Hepatocyte (in vitro differentiated cells): ENCODE data around the gene WDR91. TPM values are rescaled to one million over a fixed set of nuclear protein-coding genes. Genes with fewer than 3 reads are reported as not detected.

Source experiments
- DNase-seq: peaks from one replicate; pipeline ENCODE4 v3.0.0-alpha.2; 2016; ENCODE audit warnings: low spot score
- H2AFZ ChIP-seq: fragments of 200-600 bp; sonication (generic); 2 replicates; pipeline ENCODE4 v1.6.0; 2016; ENCODE audit warnings: antibody characterized with exemption, mild to moderate bottlenecking
- H3K27ac ChIP-seq: fragments of 200-600 bp; sonication (generic); 2 replicates; pipeline ENCODE4 v1.5.1; 2016; ENCODE audit warnings: mild to moderate bottlenecking
- H3K27me3 ChIP-seq: fragments of 200-600 bp; sonication (generic); 2 replicates; pipeline ENCODE4 v1.6.1; 2016
- H3K36me3 ChIP-seq: fragments of 200-600 bp; sonication (generic); replicated peaks from 2 replicates; pipeline ENCODE4 v1.5.1; 2016; ENCODE audit warnings: low read depth; ENCODE audit not compliant: insufficient read depth
- H3K4me1 ChIP-seq: fragments of 200-600 bp; sonication (generic); 2 replicates; pipeline ENCODE4 v1.5.1; 2016; ENCODE audit warnings: mild to moderate bottlenecking, moderate library complexity; ENCODE audit not compliant: insufficient read depth
- H3K4me2 ChIP-seq: fragments of 200-600 bp; sonication (generic); 2 replicates; pipeline ENCODE4 v1.6.0; 2016
- H3K4me3 ChIP-seq: fragments of 200-600 bp; sonication (generic); 2 replicates; pipeline ENCODE4 v1.5.1; 2016; ENCODE audit warnings: mild to moderate bottlenecking
- H3K79me2 ChIP-seq: fragments of 200-600 bp; sonication (generic); 2 replicates; pipeline ENCODE4 v1.6.0; 2017; ENCODE audit warnings: mild to moderate bottlenecking
- H3K9me2 ChIP-seq: fragments of 200-600 bp; sonication (generic); replicated peaks from 2 replicates; pipeline ENCODE4 v1.6.0; 2017; ENCODE audit warnings: mild to moderate bottlenecking; ENCODE audit not compliant: insufficient read depth
- H3K9me3 ChIP-seq: fragments of 200-600 bp; sonication (generic); 2 replicates; pipeline ENCODE4 v1.5.1; 2016; ENCODE audit warnings: low read depth, mild to moderate bottlenecking
- H4K20me1 ChIP-seq: fragments of 200-600 bp; sonication (generic); 2 replicates; pipeline ENCODE4 v1.6.0; 2016; ENCODE audit warnings: mild to moderate bottlenecking; ENCODE audit not compliant: insufficient read depth, poor library complexity, severe bottlenecking
- EZH2 ChIP-seq: fragments of 200-600 bp; sonication (generic); IDR thresholded peaks from 2 replicates; pipeline ENCODE4 v1.6.1; 2016; ENCODE audit warnings: antibody characterized with exemption, mild to moderate bottlenecking, borderline replicate concordance
- EZH2phosphoT487 ChIP-seq: fragments of 200-600 bp; sonication (generic); IDR thresholded peaks from one replicate; pipeline ENCODE4 v1.6.1; 2018; ENCODE audit warnings: antibody characterized with exemption, mild to moderate bottlenecking, low read depth, moderate library complexity; ENCODE audit not compliant: unreplicated experiment, severe bottlenecking
- WGBS: methylation state at CpG from one replicate; pipeline ENCODE4 v1.1.6; 2016; ENCODE audit warnings: low lambda C conversion rate; ENCODE audit errors: missing lambda C conversion rate; 5-methylcytosine and 5-hydroxymethylcytosine counted together
- polyA plus RNA-seq: library from polyadenylated mRNA; unstranded; fragments of >200 nt; fragmentation: Nextera tagmentation; extraction: Ambion mirVana; gene quantifications from 2 replicates; pipeline ENCODE4 v1.2.1, GENCODE V29; 2016
- total RNA-seq: library from RNA; depleted of rRNA; stranded (reverse); fragments of >200 nt; gene quantifications from 2 replicates; pipeline ENCODE4 v1.2.3, GENCODE V29; 2014
- TF ChIP-seq, protein P1 (sequence below): fragments of 200-600 bp; sonication (generic); IDR thresholded peaks from 2 replicates; pipeline ENCODE4 v1.5.1; 2016; ENCODE audit warnings: antibody characterized with exemption, mild to moderate bottlenecking; ENCODE audit not compliant: poor library complexity

The WDR91 gene
- total and polyA plus RNA-seq, 2 experiments from 2014 or later, result 8.0 to 8.2 TPM

GRCh38 chr7:135251496-135252391, 40.4 kb upstream of the WDR91 start:
- H3K4me1 ChIP-seq, result peaks cover 7% of the 10 kb centered on the region
- H3K4me3 ChIP-seq, result no peak overlapping the region
- no peak overlapping the region for H3K27ac ChIP-seq
- TF ChIP-seq EZH2 (no peak), EZH2phosphoT487 (no peak)
- TF ChIP-seq, protein P1, sequence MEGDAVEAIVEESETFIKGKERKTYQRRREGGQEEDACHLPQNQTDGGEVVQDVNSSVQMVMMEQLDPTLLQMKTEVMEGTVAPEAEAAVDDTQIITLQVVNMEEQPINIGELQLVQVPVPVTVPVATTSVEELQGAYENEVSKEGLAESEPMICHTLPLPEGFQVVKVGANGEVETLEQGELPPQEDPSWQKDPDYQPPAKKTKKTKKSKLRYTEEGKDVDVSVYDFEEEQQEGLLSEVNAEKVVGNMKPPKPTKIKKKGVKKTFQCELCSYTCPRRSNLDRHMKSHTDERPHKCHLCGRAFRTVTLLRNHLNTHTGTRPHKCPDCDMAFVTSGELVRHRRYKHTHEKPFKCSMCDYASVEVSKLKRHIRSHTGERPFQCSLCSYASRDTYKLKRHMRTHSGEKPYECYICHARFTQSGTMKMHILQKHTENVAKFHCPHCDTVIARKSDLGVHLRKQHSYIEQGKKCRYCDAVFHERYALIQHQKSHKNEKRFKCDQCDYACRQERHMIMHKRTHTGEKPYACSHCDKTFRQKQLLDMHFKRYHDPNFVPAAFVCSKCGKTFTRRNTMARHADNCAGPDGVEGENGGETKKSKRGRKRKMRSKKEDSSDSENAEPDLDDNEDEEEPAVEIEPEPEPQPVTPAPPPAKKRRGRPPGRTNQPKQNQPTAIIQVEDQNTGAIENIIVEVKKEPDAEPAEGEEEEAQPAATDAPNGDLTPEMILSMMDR, result no peak
- no peaks in the 10 kb centered on the region for H3K79me2 ChIP-seq
- no peaks in the 10 kb centered on the region for H3K9me2 ChIP-seq
- H3K36me3 ChIP-seq, result no peaks in the 10 kb centered on the region
- H3K4me2 ChIP-seq, result no peak overlapping the region
- H4K20me1 ChIP-seq, result no peaks in the 10 kb centered on the region
- no peak overlapping the region for H2AFZ ChIP-seq
- H3K9me3 ChIP-seq, result no peaks in the 10 kb centered on the region
- H3K27me3 ChIP-seq, result no peaks in the 10 kb centered on the region
- WGBS, result 89% methylated on average over 4 of the region's 4 CpGs
- DNase-seq, result no peak

DNA sequence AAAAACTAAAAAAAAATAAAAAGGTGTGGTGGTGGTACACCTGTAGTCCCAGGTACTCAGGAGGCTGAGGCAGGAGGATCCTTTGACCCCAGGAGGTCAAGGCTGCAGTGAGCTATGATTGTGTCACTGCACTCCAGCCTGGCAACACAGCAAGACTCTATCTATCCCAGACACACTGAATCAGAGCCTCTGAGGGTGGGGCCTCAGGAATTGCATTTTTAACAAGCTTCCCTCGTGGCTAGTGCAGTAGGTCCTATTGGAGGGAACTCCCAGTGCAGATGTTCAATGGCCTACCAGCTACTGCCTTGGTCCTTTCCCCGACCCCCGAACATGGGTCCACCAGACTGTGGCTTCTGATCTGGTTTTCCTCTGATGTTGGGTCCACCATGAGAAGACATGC, 37.2 kb upstream of the WDR91 start:
- no peak overlapping the region for H3K4me2 ChIP-seq
- 83% methylated on average over 3 of the region's 3 CpGs for WGBS
- peak overlapping the region; percentile 69 for H3K27ac ChIP-seq
- no peaks in the 10 kb centered on the region for H3K79me2 ChIP-seq
- TF ChIP-seq, protein P1, result no peak
- TF ChIP-seq EZH2 (no peak), EZH2phosphoT487 (no peak)
- H2AFZ ChIP-seq, result no peak overlapping the region
- no peak overlapping the region for H3K4me3 ChIP-seq
- DNase-seq, result no peak
- H3K9me2 ChIP-seq, result no peaks in the 10 kb centered on the region
- H3K27me3 ChIP-seq, result peaks cover 3% of the 10 kb centered on the region
- no peaks in the 10 kb centered on the region for H3K36me3 ChIP-seq
- H3K9me3 ChIP-seq, result no peaks in the 10 kb centered on the region
- peaks cover under 1% of the 10 kb centered on the region for H3K4me1 ChIP-seq
- H4K20me1 ChIP-seq, result no peaks in the 10 kb centered on the region

GRCh38 chr7:135247746-135248471, 36.6 kb upstream of the WDR91 start:
- TF ChIP-seq, protein P1, result no peak
- TF ChIP-seq EZH2phosphoT487 (no peak), EZH2 (no peak)
- DNase-seq, result peak; percentile 28
- WGBS, result 94% methylated on average over 22 of the region's 22 CpGs
- no peaks in the 10 kb centered on the region for H3K9me3 ChIP-seq
- no peaks in the 10 kb centered on the region for H3K79me2 ChIP-seq
- H3K4me2 ChIP-seq, result no peak overlapping the region
- peak overlapping the region; percentile 69 for H3K27ac ChIP-seq
- no peak overlapping the region for H2AFZ ChIP-seq
- no peaks in the 10 kb centered on the region for H3K9me2 ChIP-seq
- no peak overlapping the region for H3K4me3 ChIP-seq
- H4K20me1 ChIP-seq, result no peaks in the 10 kb centered on the region
- no peaks in the 10 kb centered on the region for H3K36me3 ChIP-seq
- H3K4me1 ChIP-seq, result no peaks in the 10 kb centered on the region
- peaks cover 3% of the 10 kb centered on the region for H3K27me3 ChIP-seq
